GM13977 (cell line): ENCODE measurements around the gene SNX1.

Experiments used
- DNase-seq: peaks from one replicate; pipeline ENCODE4 v3.0.0; 2012; ENCODE audit warnings: low spot score
- CTCF ChIP-seq: IDR thresholded peaks from 2 replicates; pipeline ENCODE4 v1.5.1; 2012; ENCODE audit warnings: mild to moderate bottlenecking, control low read depth; ENCODE audit not compliant: insufficient read depth; ENCODE audit errors: extremely low read depth, missing control alignments
- in situ Hi-C: fragments of 300-500 bp; cut with MboI; formaldehyde crosslinking; loops from one replicate; pipeline ENCODE4 v1.12.0; 2022; ENCODE audit warnings: low sequenced_read_pairs, low pct_unique_long_range_greater_than_20kb, mixed read lengths, inconsistent platforms; ENCODE audit not compliant: unreplicated experiment

SNX1 gene

GRCh38 chr15:64156652-64157331 is 61.0 kb downstream of the SNX1 start:
- in situ Hi-C loops = no loop called here
- no peak for DNase-seq
- no peak for TF ChIP-seq CTCF

- in situ Hi-C loops = no loop called here
- DNase-seq = no peak
- TF ChIP-seq CTCF = no peak
These were observed 61.9 kb downstream of the SNX1 start for GRCh38 chr15:64157599-64158125.

GRCh38 chr15:64158363-64159134 is 62.8 kb downstream of the SNX1 start:
- in situ Hi-C loops = no loop called here
- no peak for TF ChIP-seq CTCF
- DNase-seq = no peak

- no peak for DNase-seq
- no peak for TF ChIP-seq CTCF
- in situ Hi-C loops = no loop called here
These were observed 66.1 kb downstream of the SNX1 start for GRCh38 chr15:64161688-64162477.

- TF ChIP-seq CTCF = no peak
- DNase-seq = no peak
- in situ Hi-C loops = no loop called here
These were observed 66.7 kb downstream of the SNX1 start for GRCh38 chr15:64162478-64162868.

GRCh38 chr15:64162869-64163658 is 67.3 kb downstream of the SNX1 start, which contains the start of gene PPIB:
Gene PPIB, minus strand, starts transcription at chr15:64163022. Its CDS starts 36 bp downstream, at chr15:64162986.
- in situ Hi-C loops = no loop called here

More at GRCh38 chr15:64162869-64163658, 67.3 kb downstream of the SNX1 start, which contains the start of gene PPIB:
- peak; percentile 70 for TF ChIP-seq CTCF
- DNase-seq = peak; percentile 98
